ENCODE data around the gene ZNF385C.

Gene ZNF385C

DNA sequence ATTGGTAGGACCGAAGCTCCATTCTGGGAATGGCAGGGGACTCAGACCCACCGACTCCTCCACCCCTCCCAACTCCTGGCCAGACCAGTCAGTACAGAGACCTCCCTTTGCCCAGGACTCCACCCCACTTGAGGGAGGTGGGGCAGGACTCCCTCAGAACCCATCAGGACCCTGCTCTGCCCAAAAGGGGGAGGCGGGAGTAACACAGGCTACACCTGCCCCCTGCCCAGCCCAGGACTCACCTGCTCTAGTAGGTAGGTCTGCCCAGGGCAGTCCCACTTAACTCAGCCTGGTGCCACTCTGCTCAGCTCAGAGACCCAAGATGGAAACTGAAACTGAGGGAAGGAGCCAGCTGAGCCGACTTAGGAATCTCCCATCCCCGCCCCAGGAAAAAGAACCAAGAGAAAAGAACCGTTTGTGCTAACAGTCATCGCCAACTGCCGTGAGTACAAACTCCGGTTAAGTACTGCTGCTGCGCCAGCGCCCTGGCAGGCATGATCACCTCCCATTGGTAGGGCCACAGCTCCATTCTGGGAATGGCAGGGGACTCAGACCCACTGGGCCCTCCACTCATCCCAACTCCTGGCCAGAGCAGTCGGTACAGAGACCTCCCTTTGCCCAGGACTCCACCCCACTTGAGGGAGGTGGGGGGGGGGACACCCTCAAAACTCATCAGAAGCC is 13.7 kb upstream of the ZNF385C start:
- TF ChIP-seq, protein P1, sequence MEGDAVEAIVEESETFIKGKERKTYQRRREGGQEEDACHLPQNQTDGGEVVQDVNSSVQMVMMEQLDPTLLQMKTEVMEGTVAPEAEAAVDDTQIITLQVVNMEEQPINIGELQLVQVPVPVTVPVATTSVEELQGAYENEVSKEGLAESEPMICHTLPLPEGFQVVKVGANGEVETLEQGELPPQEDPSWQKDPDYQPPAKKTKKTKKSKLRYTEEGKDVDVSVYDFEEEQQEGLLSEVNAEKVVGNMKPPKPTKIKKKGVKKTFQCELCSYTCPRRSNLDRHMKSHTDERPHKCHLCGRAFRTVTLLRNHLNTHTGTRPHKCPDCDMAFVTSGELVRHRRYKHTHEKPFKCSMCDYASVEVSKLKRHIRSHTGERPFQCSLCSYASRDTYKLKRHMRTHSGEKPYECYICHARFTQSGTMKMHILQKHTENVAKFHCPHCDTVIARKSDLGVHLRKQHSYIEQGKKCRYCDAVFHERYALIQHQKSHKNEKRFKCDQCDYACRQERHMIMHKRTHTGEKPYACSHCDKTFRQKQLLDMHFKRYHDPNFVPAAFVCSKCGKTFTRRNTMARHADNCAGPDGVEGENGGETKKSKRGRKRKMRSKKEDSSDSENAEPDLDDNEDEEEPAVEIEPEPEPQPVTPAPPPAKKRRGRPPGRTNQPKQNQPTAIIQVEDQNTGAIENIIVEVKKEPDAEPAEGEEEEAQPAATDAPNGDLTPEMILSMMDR (IDR thresholded peaks at IDR 0.05; ENCODE audit: low read depth, low read length, missing control alignments), result no peak
- H3K4me3 ChIP-seq (replicated peaks; ENCODE audit: low read depth, low read length), result peak overlapping the region; percentile 41
- no peak for DNase-seq (ENCODE audit: extremely low read depth, low read depth)

DNA sequence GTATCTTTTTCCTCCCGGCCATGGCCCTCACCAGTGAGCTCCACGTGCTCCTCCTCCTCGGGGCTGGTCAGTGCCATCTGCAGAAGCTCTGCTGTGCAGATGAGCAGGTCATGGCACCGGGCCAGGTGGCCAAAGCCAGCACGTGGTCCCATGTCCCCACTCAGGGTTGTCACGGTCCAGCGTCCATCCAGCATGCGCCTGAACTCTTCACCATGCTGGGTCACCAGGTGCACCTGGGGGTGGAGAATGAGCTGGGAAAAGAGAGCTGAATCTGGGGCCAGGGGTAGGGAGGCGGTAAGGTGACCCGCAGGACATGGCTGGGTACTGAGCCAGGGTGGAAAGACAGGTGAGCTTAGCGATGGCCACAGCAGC is 13.0 kb upstream of the ZNF385C start:
- TF ChIP-seq, protein P1 (IDR thresholded peaks at IDR 0.05; ENCODE audit: low read depth, low read length, missing control alignments), result no peak
- H3K4me3 ChIP-seq (replicated peaks; ENCODE audit: low read depth, low read length), result no peak overlapping the region
- no peak for DNase-seq (ENCODE audit: extremely low read depth, low read depth)

DNA sequence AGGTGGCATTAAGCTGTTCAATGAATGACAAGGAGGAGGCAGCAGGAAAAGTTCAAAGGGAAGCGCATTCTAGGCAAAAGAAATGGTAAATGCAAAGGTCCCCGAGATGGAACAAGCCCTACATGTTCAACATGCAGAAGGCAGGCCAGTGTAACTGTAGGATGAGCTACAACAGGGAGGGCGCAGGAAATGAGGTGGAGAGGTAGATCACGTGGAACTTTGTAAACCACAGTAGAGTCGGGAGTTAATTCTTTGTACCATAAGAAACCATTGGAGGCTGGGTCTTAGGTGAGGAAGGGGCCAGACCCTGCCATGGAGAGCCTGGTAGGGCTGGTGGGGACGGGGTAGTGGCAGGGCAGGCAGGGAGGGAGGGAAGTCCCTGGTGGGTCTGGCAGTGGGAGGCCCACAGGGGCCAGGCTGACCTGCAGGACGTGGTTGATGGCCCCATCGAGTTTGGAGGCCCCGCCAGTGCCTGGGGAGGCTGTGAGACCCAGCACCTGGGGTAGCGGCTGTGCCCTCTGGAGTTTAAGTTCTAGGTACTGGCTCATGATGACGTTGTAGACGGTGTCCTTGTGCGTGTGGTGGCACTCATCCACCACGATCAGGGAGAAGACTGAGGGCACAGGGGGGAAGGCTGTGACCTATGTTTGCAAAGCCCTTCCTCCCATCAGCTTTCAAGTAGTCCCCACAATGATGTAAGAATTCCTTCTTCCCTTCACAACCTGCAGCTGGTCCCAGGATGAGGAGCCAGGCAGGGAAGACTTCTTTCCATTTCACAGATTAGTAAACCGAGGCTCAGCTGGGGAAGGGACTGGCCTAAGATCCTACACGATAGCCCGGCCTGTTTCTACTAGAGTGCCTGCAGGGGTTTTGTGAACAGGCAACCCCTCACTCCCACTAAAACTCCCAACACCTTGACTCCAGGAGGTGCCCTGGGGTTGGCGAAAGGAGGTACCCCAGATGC is 12.3 kb upstream of the ZNF385C start:
- TF ChIP-seq, protein P1 (IDR thresholded peaks at IDR 0.05; ENCODE audit: low read depth, low read length, missing control alignments), result no peak
- no peak for DNase-seq (ENCODE audit: extremely low read depth, low read depth)
- H3K4me3 ChIP-seq (replicated peaks; ENCODE audit: low read depth, low read length), result no peak overlapping the region

DNA sequence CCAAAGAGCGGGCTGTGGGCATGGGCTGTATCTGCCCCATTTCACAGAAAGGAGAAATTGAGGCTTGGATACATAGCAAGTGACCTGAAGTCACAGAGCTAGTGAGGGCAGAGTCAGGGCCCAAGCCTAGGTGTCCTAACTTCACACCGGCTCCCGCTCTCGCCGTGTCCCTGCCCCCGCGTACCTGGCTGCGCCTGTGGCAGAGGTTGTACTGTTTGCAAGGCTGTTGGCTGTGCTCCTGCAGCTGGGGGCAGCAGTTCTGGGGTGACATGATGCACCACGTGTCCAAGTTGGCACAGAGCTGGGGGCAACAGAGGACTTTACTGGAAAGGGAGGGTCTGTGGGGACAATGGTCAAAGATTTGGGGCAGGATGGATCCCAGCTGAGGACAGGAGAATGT is 10.8 kb upstream of the ZNF385C start:
- TF ChIP-seq, protein P1 (IDR thresholded peaks at IDR 0.05; ENCODE audit: low read depth, low read length, missing control alignments), result no peak
- H3K4me3 ChIP-seq (replicated peaks; ENCODE audit: low read depth, low read length), result no peak overlapping the region
- DNase-seq (ENCODE audit: extremely low read depth, low read depth), result no peak

DNA sequence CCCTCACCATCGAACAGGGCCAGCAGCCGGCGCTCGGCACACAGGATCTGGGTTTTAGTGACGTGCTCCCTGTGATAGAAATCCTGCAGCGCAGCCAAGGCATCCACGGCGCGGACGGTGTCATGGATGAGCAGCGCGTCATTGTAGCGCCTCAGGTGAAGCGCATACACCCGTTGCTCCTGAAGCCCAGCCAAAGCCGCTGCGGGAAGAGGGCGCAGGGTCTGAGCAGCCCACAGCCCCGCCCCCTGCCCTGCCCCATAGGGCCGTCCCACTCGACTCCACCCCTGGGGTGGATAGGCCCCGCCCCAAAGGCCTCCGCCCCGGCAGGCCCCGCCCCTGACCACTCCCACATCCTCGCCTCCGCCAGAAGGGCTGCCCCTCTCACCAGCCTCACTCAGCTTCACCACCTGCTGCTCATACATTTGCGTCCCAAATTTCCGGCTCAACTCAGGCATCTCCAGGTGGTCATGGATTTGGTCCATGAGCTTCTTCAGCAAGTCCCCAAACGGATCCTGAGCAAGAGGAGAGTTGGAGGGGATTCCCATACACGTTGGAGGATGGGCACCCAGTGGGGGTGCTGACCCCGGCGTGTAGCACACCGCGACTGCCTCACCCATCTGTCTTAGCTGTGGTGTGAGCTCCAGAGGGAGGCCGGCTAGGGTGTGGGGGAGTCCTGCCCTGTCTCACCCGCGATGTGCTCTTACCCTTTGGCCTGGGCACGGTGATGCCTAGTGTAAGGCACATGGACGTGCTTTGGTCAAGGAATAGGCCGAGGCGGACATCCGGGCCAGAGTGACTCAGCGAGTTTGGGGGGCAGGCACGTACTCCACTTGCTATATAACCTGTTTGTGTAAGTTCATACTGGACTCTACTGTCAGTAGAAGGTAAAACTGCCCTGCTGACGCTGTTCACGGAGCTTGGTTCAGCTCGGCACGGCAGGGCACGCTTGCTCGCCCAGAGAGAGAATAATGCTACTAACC is 9.6 kb upstream of the ZNF385C start:
- no peak overlapping the region for H3K4me3 ChIP-seq (replicated peaks; ENCODE audit: low read depth, low read length)
- TF ChIP-seq, protein P1 (IDR thresholded peaks at IDR 0.05; ENCODE audit: low read depth, low read length, missing control alignments), result no peak
- peak; percentile 29 for DNase-seq (ENCODE audit: extremely low read depth, low read depth)

DNA sequence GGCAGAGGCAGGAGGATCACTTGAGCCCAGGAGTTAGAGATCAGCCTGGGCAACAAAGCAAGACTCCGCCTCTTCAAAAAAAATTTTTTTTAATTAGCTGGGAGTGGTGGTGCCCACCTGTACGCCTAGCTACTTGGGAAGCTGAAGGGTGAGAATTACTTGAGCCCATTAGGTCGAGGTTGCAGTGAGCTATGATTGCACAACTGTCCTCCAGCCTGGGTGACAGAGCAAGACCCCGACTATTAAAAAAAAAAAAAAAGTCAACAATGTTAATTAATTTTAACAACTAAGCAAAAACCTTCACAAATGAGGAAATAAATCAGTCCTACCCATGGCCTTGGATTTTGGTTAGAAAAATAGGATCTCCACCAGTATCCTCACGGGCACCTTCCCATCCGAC is 8.9 kb upstream of the ZNF385C start:
- TF ChIP-seq, protein P1 (IDR thresholded peaks at IDR 0.05; ENCODE audit: low read depth, low read length, missing control alignments), result no peak
- H3K4me3 ChIP-seq (replicated peaks; ENCODE audit: low read depth, low read length), result no peak overlapping the region
- DNase-seq (ENCODE audit: extremely low read depth, low read depth), result no peak
